Measurements from ENCODE around the gene MRFAP1L1. TPM values are rescaled to one million over a fixed set of nuclear protein-coding genes. Genes with fewer than 3 reads are reported as not detected.

The MRFAP1L1 gene
- total and polyA plus RNA-seq, 7 experiments from 2014 or later: 24.8 to 160 (median 116) TPM

GRCh38 chr4:6710282-6710681, 617 bp upstream of the MRFAP1L1 start:
- no peaks in the 10 kb centered on the region for H3K9me3 ChIP-seq (ENCODE audit: control insufficient read depth in 2 of 3, low read length in 3 of 3)
- peak overlapping the region; percentile 86 for H3K27ac ChIP-seq (ENCODE audit: low read depth, low read length)
- ATAC-seq: no peak
- Mint-ChIP-seq H3K4me1 (peaks cover 39 to 66% (median 61%) of the 10 kb centered on the region in 7 donors), H3K9me3 (peaks cover 0 to 5% (median 0%) of the 10 kb centered on the region in 11 donors), H3K36me3 (peaks cover 15 to 40% (median 26%) of the 10 kb centered on the region in 5 donors), H3K4me3 (peak overlapping the region; percentile 96 to 100 (median 98)), H3K27ac (peak overlapping the region; percentile 95 to 99 (median 98)), H3K27me3 (peaks cover 0 to 8% (median 0%) of the 10 kb centered on the region in 5 donors)
- peaks cover 40 to 42% of the 10 kb centered on the region in 2 donors for H3K4me1 ChIP-seq (ENCODE audit: control insufficient read depth in 2 of 2, insufficient read depth in 2 of 2, low read length in 2 of 2)
- POLR2A ChIA-PET: interaction anchor here (0.8 to 23.6 kb wide), 14 partner anchors 8 to 359 kb away, joined by 3 to 696 read pairs (median 4); partner anchors contain the start of genes GRPEL1, MRFAP1 and S100P
- peaks cover 0 to 19% (median 0%) of the 10 kb centered on the region in 3 experiments for H3K36me3 ChIP-seq (ENCODE audit: control insufficient read depth in 2 of 3, insufficient read depth in 3 of 3, low read length in 3 of 3)
- DNase-seq: no peak
- intact Hi-C loops (cut with micrococcal nuclease): no loop called here
- no peaks in the 10 kb centered on the region for H3K27me3 ChIP-seq (ENCODE audit: control insufficient read depth in 2 of 2, insufficient read depth in 2 of 2, low read length in 2 of 2)
- CTCF ChIA-PET: interaction anchor here (1.0 to 4.6 kb wide), 6 partner anchors 8 to 360 kb away, joined by 3 to 44 read pairs (median 6); partner anchors contain the start of gene MRFAP1
- H3K4me3 ChIP-seq (ENCODE audit: low read length): peak overlapping the region; percentile 54

GRCh38 chr4:6706173-6706572, 3.5 kb downstream of the MRFAP1L1 start:
- peaks cover 47 to 81% (median 74%) of the 10 kb centered on the region in 7 donors for H3K4me1 Mint-ChIP-seq

GRCh38 chr4:6705646-6706045, 4.0 kb downstream of the MRFAP1L1 start:
- no peak for ATAC-seq
- H3K27me3 Mint-ChIP-seq: peaks cover 0 to under 1% (median 0%) of the 10 kb centered on the region in 5 donors

More at GRCh38 chr4:6706173-6706572, 3.5 kb downstream of the MRFAP1L1 start:
- Histone ChIP-seq H3K4me1 (ENCODE audit: control insufficient read depth in 2 of 2, insufficient read depth in 2 of 2, low read length in 2 of 2) (peaks cover 38 to 56% of the 10 kb centered on the region in 2 donors), H3K9me3 (ENCODE audit: control insufficient read depth in 2 of 3, low read length in 3 of 3) (no peaks in the 10 kb centered on the region), H3K27me3 (ENCODE audit: control insufficient read depth in 2 of 2, insufficient read depth in 2 of 2, low read length in 2 of 2) (no peaks in the 10 kb centered on the region), H3K4me3 (ENCODE audit: low read length) (no peak overlapping the region), H3K36me3 (ENCODE audit: control insufficient read depth in 2 of 3, insufficient read depth in 3 of 3, low read length in 3 of 3) (peaks cover 0 to 36% (median 0%) of the 10 kb centered on the region in 3 experiments), H3K27ac (ENCODE audit: low read depth, low read length) (peak overlapping the region; percentile 5)
- Mint-ChIP-seq H3K36me3 (peaks cover 20 to 66% (median 46%) of the 10 kb centered on the region in 5 donors), H3K9me3 (peaks cover 0 to 3% (median 0%) of the 10 kb centered on the region in 11 donors), H3K27me3 (peaks cover 0 to 4% (median 0%) of the 10 kb centered on the region in 5 donors), H3K27ac (peak overlapping the region in 5 of 9 donors; percentile 9 to 42 (median 14)), H3K4me3 (peak overlapping the region; percentile 16 to 100 (median 56))
- intact Hi-C loops (cut with micrococcal nuclease): no loop called here
- ChIA-PET POLR2A (interaction anchor here (0.6 to 23.6 kb wide), 6 partner anchors 10 to 203 kb away, joined by 5 to 696 read pairs (median 40); partner anchors contain the start of genes MRFAP1, S100P and TBC1D14), CTCF (interaction anchor here (0.8 to 1.3 kb wide), 5 partner anchors 10 to 16 kb away, joined by 3 to 4 read pairs (median 3); no protein-coding TSS in a partner anchor)
- DNase-seq: no peak
- ATAC-seq: no peak

DNA sequence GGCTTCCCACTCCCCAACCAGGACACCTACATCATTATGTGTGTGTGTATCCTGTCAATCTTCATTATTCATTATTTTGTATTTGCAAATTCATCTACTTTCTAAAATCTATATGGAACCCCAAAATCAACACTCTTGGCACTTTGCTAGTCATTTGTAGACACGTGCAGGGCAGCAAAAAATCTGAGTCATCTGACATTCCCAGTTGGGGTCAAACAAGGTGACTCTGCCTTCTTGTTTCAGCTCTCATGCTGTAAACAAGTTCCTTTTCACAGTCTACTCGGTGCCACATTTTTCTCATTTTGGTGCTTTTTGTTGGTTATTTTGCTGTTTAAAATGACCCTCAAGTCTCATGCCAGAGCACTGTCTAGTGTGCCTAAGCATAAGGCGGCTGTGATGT, 5.9 kb downstream of the MRFAP1L1 start:
- H3K4me1 Mint-ChIP-seq: peaks cover 47 to 80% (median 75%) of the 10 kb centered on the region in 7 donors
- POLR2A ChIA-PET: interaction anchor here (0.7 to 23.6 kb wide), 4 partner anchors 8 to 28 kb away, joined by 3 to 696 read pairs (median 552); partner anchors contain the start of genes BLOC1S4, MRFAP1L1 and S100P

More at GRCh38 chr4:6705646-6706045, 4.0 kb downstream of the MRFAP1L1 start:
- Mint-ChIP-seq H3K9me3 (peaks cover 0 to 3% (median 0%) of the 10 kb centered on the region in 11 donors), H3K36me3 (peaks cover 23 to 66% (median 48%) of the 10 kb centered on the region in 5 donors), H3K4me1 (peaks cover 47 to 80% (median 71%) of the 10 kb centered on the region in 7 donors), H3K4me3 (peak overlapping the region in 9 of 10 donors; percentile 4 to 100 (median 34)), H3K27ac (peak overlapping the region in 5 of 9 donors; percentile 23 to 87 (median 44))
- no peak for DNase-seq
- Histone ChIP-seq H3K27me3 (ENCODE audit: control insufficient read depth in 2 of 2, insufficient read depth in 2 of 2, low read length in 2 of 2) (no peaks in the 10 kb centered on the region), H3K27ac (ENCODE audit: low read depth, low read length) (no peak overlapping the region), H3K4me1 (ENCODE audit: control insufficient read depth in 2 of 2, insufficient read depth in 2 of 2, low read length in 2 of 2) (peaks cover 37 to 55% of the 10 kb centered on the region in 2 donors), H3K9me3 (ENCODE audit: control insufficient read depth in 2 of 3, low read length in 3 of 3) (no peaks in the 10 kb centered on the region), H3K4me3 (ENCODE audit: low read length) (no peak overlapping the region), H3K36me3 (ENCODE audit: control insufficient read depth in 2 of 3, insufficient read depth in 3 of 3, low read length in 3 of 3) (peaks cover 0 to 36% (median 0%) of the 10 kb centered on the region in 3 experiments)
- CTCF ChIA-PET: interaction anchor here (0.6 to 1.2 kb wide), 4 partner anchors 9 to 179 kb away, joined by 3 read pairs; no protein-coding TSS in a partner anchor
- POLR2A ChIA-PET: interaction anchor here (3.7 to 23.6 kb wide), 5 partner anchors 6 to 66 kb away, joined by 8 to 696 read pairs (median 552); partner anchors contain the start of genes BLOC1S4, MRFAP1, MRFAP1L1 and S100P
- intact Hi-C loops (cut with micrococcal nuclease): no loop called here

GRCh38 chr4:6702761-6703160, 6.9 kb downstream of the MRFAP1L1 start:
- Mint-ChIP-seq H3K27ac (peak overlapping the region in 5 of 9 donors; percentile 9 to 80 (median 28)), H3K4me1 (peaks cover 42 to 77% (median 72%) of the 10 kb centered on the region in 7 donors), H3K4me3 (peak overlapping the region in 1 of 10 donors; percentile 22), H3K36me3 (peaks cover 18 to 59% (median 43%) of the 10 kb centered on the region in 5 donors), H3K9me3 (peaks cover 0 to 3% (median 0%) of the 10 kb centered on the region in 11 donors), H3K27me3 (no peaks in the 10 kb centered on the region)
- Histone ChIP-seq H3K4me1 (ENCODE audit: control insufficient read depth in 2 of 2, insufficient read depth in 2 of 2, low read length in 2 of 2) (peaks cover 41 to 63% of the 10 kb centered on the region in 2 donors), H3K4me3 (ENCODE audit: low read length) (no peak overlapping the region), H3K27ac (ENCODE audit: low read depth, low read length) (peak overlapping the region; percentile 3), H3K36me3 (ENCODE audit: control insufficient read depth in 2 of 3, insufficient read depth in 3 of 3, low read length in 3 of 3) (peaks cover 0 to 31% (median 0%) of the 10 kb centered on the region in 3 experiments), H3K27me3 (ENCODE audit: control insufficient read depth in 2 of 2, insufficient read depth in 2 of 2, low read length in 2 of 2) (no peaks in the 10 kb centered on the region), H3K9me3 (ENCODE audit: control insufficient read depth in 2 of 3, low read length in 3 of 3) (no peaks in the 10 kb centered on the region)
- DNase-seq: no peak
- ATAC-seq: no peak
- ChIA-PET POLR2A (interaction anchor here (2.0 to 23.6 kb wide), 4 partner anchors 7 to 61 kb away, joined by 6 to 696 read pairs (median 552); partner anchors contain the start of genes BLOC1S4, MRFAP1L1 and S100P), CTCF (interaction anchor here (5.1 to 5.3 kb wide), 2 partner anchors 13 to 27 kb away, joined by 29 to 45 read pairs; no protein-coding TSS in a partner anchor)
- intact Hi-C loops (cut with micrococcal nuclease): no loop called here

More for the DNA sequence above, 5.9 kb downstream of the MRFAP1L1 start:
- H3K4me3 ChIP-seq (ENCODE audit: low read length): no peak overlapping the region
- Mint-ChIP-seq H3K9me3 (peaks cover 0 to 3% (median 0%) of the 10 kb centered on the region in 11 donors), H3K4me3 (peak overlapping the region in 1 of 10 donors; percentile 15), H3K27me3 (no peaks in the 10 kb centered on the region), H3K27ac (peak overlapping the region in 8 of 9 donors; percentile 2 to 87 (median 78)), H3K36me3 (peaks cover 23 to 65% (median 50%) of the 10 kb centered on the region in 5 donors)
- H3K27me3 ChIP-seq (ENCODE audit: control insufficient read depth in 2 of 2, insufficient read depth in 2 of 2, low read length in 2 of 2): no peaks in the 10 kb centered on the region
- peaks cover 0 to 36% (median 0%) of the 10 kb centered on the region in 3 experiments for H3K36me3 ChIP-seq (ENCODE audit: control insufficient read depth in 2 of 3, insufficient read depth in 3 of 3, low read length in 3 of 3)
- intact Hi-C loops (cut with micrococcal nuclease): no loop called here
- CTCF ChIA-PET: interaction anchor here (1.0 to 5.3 kb wide), 3 partner anchors 9 to 29 kb away, joined by 4 to 29 read pairs (median 8); a partner anchor contains a TSS
- H3K4me1 ChIP-seq (ENCODE audit: control insufficient read depth in 2 of 2, insufficient read depth in 2 of 2, low read length in 2 of 2): peaks cover 42 to 61% of the 10 kb centered on the region in 2 donors
- no peak for ATAC-seq
- no peak for DNase-seq
- no peaks in the 10 kb centered on the region for H3K9me3 ChIP-seq (ENCODE audit: control insufficient read depth in 2 of 3, low read length in 3 of 3)
- no peak overlapping the region for H3K27ac ChIP-seq (ENCODE audit: low read depth, low read length)

DNA sequence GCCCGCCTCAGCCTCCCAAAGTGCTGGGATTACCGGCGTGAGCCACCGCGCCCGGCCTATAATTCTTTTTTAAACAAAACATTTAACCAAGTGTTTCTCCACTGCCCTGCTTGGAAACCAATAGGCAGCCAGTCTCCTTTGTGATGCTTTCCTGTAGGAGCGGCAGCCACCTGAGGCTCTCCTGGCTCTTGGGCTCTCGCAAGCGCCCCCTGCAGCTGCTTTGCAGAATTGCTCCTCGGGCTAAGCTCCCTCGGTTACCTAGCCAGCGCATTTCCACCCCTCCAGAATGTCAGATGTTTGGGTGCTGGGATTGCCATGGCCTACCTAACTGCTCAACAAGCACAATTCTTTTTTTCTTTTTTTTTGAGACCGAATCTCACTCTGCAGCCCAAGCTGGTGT, 8.3 kb downstream of the MRFAP1L1 start:
- DNase-seq: peak in 1 of 9 donors; percentile 18
- intact Hi-C loops (cut with micrococcal nuclease): no loop called here
- peaks cover 0 to 20% (median 0%) of the 10 kb centered on the region in 3 experiments for H3K36me3 ChIP-seq (ENCODE audit: control insufficient read depth in 2 of 3, insufficient read depth in 3 of 3, low read length in 3 of 3)
- CTCF ChIA-PET: interaction anchor here (0.6 to 5.3 kb wide), 6 partner anchors 8 to 341 kb away, joined by 3 to 45 read pairs (median 4); partner anchors contain the start of gene S100P
- no peaks in the 10 kb centered on the region for H3K9me3 ChIP-seq (ENCODE audit: control insufficient read depth in 2 of 3, low read length in 3 of 3)
- H3K27me3 Mint-ChIP-seq: no peaks in the 10 kb centered on the region
- H3K4me1 ChIP-seq (ENCODE audit: control insufficient read depth in 2 of 2, insufficient read depth in 2 of 2, low read length in 2 of 2): peaks cover 41 to 60% of the 10 kb centered on the region in 2 donors
- peaks cover 12 to 52% (median 33%) of the 10 kb centered on the region in 5 donors for H3K36me3 Mint-ChIP-seq
- POLR2A ChIA-PET: interaction anchor here (0.5 to 23.6 kb wide), 7 partner anchors 10 to 352 kb away, joined by 3 to 696 read pairs (median 6); partner anchors contain the start of genes BLOC1S4, MRFAP1 and MRFAP1L1
- peaks cover 38 to 73% (median 68%) of the 10 kb centered on the region in 7 donors for H3K4me1 Mint-ChIP-seq
- H3K4me3 ChIP-seq (ENCODE audit: low read length): no peak overlapping the region
- ATAC-seq: no peak
- H3K27me3 ChIP-seq (ENCODE audit: control insufficient read depth in 2 of 2, insufficient read depth in 2 of 2, low read length in 2 of 2): no peaks in the 10 kb centered on the region
- peaks cover 0 to 3% (median 0%) of the 10 kb centered on the region in 11 donors for H3K9me3 Mint-ChIP-seq
- H3K4me3 Mint-ChIP-seq: no peak overlapping the region
- H3K27ac Mint-ChIP-seq: peak overlapping the region in 1 of 9 donors; percentile 12
- no peak overlapping the region for H3K27ac ChIP-seq (ENCODE audit: low read depth, low read length)
